Measurements from ENCODE around the gene BLCAP. TPM values are rescaled to one million over a fixed set of nuclear protein-coding genes. Genes with fewer than 3 reads are reported as not detected.
"Not testable (repeated sequence)": the region's sequence is repeated elsewhere in the genome, so short reads cannot be mapped to it uniquely, and the experiment has no call there.

Gene BLCAP
- total RNA-seq, 8 experiments from 2014 or later: 43.1 to 144 (median 89.7) TPM

GRCh38 chr20:37551660-37552059 is 24.0 kb upstream of the BLCAP start:
- 56 to 100% (median 92%) methylated on average over 1 to 2 of the region's 2 CpGs; no CpG with 5 or more reads in 1 of the 10 experiments for WGBS, 10 experiments
- in situ Hi-C loops (cut with MboI; ENCODE audit: low pct_unique_long_range_greater_than_20kb in 2 of 9, low sequenced_read_pairs in 9 of 9, unreplicated experiment in 9 of 9): loop anchor here in 7 of 9 experiments (25.0 kb wide), 3 partner anchors 336 to 661 kb away; no protein-coding TSS in a partner anchor
- not testable (repeated sequence) for H3K4me1 ChIP-seq (replicated peaks in 1 of 2); ATAC-seq (replicated peaks in 6 of 8); H3K27ac ChIP-seq; H3K4me3 ChIP-seq

- H3K27ac ChIP-seq; H3K4me1 ChIP-seq (replicated peaks in 1 of 2); ATAC-seq (replicated peaks in 6 of 8); H3K4me3 ChIP-seq: not testable (repeated sequence)
- in situ Hi-C loops (cut with MboI; ENCODE audit: low pct_unique_long_range_greater_than_20kb in 2 of 9, low sequenced_read_pairs in 9 of 9, unreplicated experiment in 9 of 9): loop anchor here in 7 of 9 experiments (25.0 kb wide), 3 partner anchors 337 to 662 kb away; no protein-coding TSS in a partner anchor
- WGBS, 10 experiments: 11 to 83% (median 41%) methylated on average over 2 to 6 of the region's 16 CpGs; no CpG with 5 or more reads in 4 of the 10 experiments
Measured at GRCh38 chr20:37550101-37550920, 22.6 kb upstream of the BLCAP start.

- Histone ChIP-seq H3K27ac (no peak overlapping the region), H3K4me1 (replicated peaks in 1 of 2) (no peaks in the 10 kb centered on the region), H3K4me3 (no peak overlapping the region)
- in situ Hi-C loops (cut with MboI; ENCODE audit: low pct_unique_long_range_greater_than_20kb in 2 of 9, low sequenced_read_pairs in 9 of 9, unreplicated experiment in 9 of 9): loop anchor here in 5 of 9 experiments (25.0 kb wide), 3 partner anchors 161 to 336 kb away; partner anchors contain the start of gene GHRH (in 3 of the 5)
- no peak for ATAC-seq (replicated peaks in 6 of 8)
Measured at GRCh38 chr20:37547912-37548311, 20.2 kb upstream of the BLCAP start.

- Histone ChIP-seq H3K4me1 (replicated peaks in 1 of 2) (peaks cover 0 to 11% of the 10 kb centered on the region in 2 donors), H3K27ac (no peak overlapping the region), H3K4me3 (no peak overlapping the region)
- no peak for ATAC-seq (replicated peaks in 6 of 8)
- in situ Hi-C loops (cut with MboI; ENCODE audit: low pct_unique_long_range_greater_than_20kb in 2 of 9, low sequenced_read_pairs in 9 of 9, unreplicated experiment in 9 of 9): loop anchor here in 5 of 9 experiments (25.0 kb wide), 3 partner anchors 158 to 333 kb away; partner anchors contain the start of gene GHRH (in 3 of the 5)
- WGBS, 10 experiments: 0 to 100% (median 74%) methylated on average over 1 of the region's 1 CpG; no CpG with 5 or more reads in 4 of the 10 experiments
Measured at GRCh38 chr20:37545516-37545915, 17.8 kb upstream of the BLCAP start.

DNA sequence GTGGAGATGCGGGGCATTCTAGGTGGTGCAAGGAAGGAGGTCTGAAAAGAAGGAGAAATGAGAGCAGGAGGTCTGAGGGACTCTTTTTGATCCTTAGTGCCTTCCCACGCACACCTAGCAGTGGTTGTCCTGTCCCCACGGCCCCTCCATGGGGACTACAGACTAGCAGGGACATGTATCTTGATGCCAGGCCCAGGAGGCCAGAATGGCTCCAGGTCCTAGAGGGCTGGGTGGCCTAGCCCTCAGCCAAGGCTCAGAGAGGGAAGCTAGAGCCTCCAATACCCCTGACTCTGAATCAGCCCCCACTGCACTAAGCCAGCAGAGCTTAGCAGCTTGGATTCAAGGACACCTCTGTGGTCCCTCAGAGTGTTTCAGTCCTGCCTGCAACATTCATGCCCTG is 16.7 kb upstream of the BLCAP start:
- Histone ChIP-seq H3K4me3 (no peak overlapping the region), H3K4me1 (replicated peaks in 1 of 2) (peaks cover 0 to 11% of the 10 kb centered on the region in 2 donors), H3K27ac (no peak overlapping the region)
- no peak for ATAC-seq (replicated peaks in 6 of 8)
- in situ Hi-C loops (cut with MboI; ENCODE audit: low pct_unique_long_range_greater_than_20kb in 2 of 9, low sequenced_read_pairs in 9 of 9, unreplicated experiment in 9 of 9): loop anchor here in 5 of 9 experiments (25.0 kb wide), 3 partner anchors 157 to 332 kb away; partner anchors contain the start of gene GHRH (in 3 of the 5)
- 0 to 90% (median 35%) methylated on average over 1 to 3 of the region's 3 CpGs; no CpG with 5 or more reads in 6 of the 10 experiments for WGBS, 10 experiments

GRCh38 chr20:37543828-37544227 is 16.2 kb upstream of the BLCAP start:
- WGBS, 10 experiments: 0 to 100% (median 30%) methylated on average over 1 to 3 of the region's 3 CpGs; no CpG with 5 or more reads in 3 of the 10 experiments
- peaks cover 0 to 11% of the 10 kb centered on the region in 2 donors for H3K4me1 ChIP-seq (replicated peaks in 1 of 2)
- ATAC-seq (replicated peaks in 6 of 8): peak in 4 of 8 experiments; percentile 19 to 91 (median 74)
- no peak overlapping the region for H3K4me3 ChIP-seq
- in situ Hi-C loops (cut with MboI; ENCODE audit: low pct_unique_long_range_greater_than_20kb in 2 of 9, low sequenced_read_pairs in 9 of 9, unreplicated experiment in 9 of 9): loop anchor here in 5 of 9 experiments (25.0 kb wide), 3 partner anchors 157 to 332 kb away; partner anchors contain the start of gene GHRH (in 3 of the 5)
- no peak overlapping the region for H3K27ac ChIP-seq

DNA sequence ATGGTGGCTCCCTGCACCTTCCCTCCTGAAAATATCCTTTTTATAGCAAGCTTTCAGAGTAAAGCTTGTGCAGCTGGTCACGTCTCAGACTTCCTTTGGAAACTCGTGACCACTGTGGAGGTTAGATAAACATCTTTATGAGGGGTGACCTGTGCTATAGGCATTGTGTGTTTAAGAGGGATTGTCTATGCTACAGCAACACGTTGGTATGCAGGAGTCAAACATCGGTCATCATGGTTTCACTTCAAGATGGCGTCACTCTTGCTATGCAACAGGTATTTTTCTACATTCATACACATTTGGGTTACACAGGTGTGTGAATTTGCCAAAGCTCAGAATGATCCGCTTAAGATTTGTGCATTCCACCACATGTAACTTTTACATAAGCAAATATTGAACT is 14.6 kb upstream of the BLCAP start:
- 40 to 100% (median 58%) methylated on average over 1 to 4 of the region's 6 CpGs; no CpG with 5 or more reads in 2 of the 10 experiments for WGBS, 10 experiments
- no peak overlapping the region for H3K27ac ChIP-seq
- peaks cover 0 to 11% of the 10 kb centered on the region in 2 donors for H3K4me1 ChIP-seq (replicated peaks in 1 of 2)
- H3K4me3 ChIP-seq: no peak overlapping the region
- peak in 1 of 8 experiments; percentile 78 for ATAC-seq (replicated peaks in 6 of 8)
- in situ Hi-C loops (cut with MboI; ENCODE audit: low pct_unique_long_range_greater_than_20kb in 2 of 9, low sequenced_read_pairs in 9 of 9, unreplicated experiment in 9 of 9): loop anchor here in 5 of 9 experiments (25.0 kb wide), 3 partner anchors 155 to 330 kb away; partner anchors contain the start of gene GHRH (in 3 of the 5)

GRCh38 chr20:37541326-37541725 is 13.7 kb upstream of the BLCAP start:
- 50 to 98% (median 90%) methylated on average over 2 to 5 of the region's 5 CpGs; no CpG with 5 or more reads in 3 of the 10 experiments for WGBS, 10 experiments
- peaks cover 0 to 11% of the 10 kb centered on the region in 2 donors for H3K4me1 ChIP-seq (replicated peaks in 1 of 2)
- no peak overlapping the region for H3K4me3 ChIP-seq
- in situ Hi-C loops (cut with MboI; ENCODE audit: low pct_unique_long_range_greater_than_20kb in 2 of 9, low sequenced_read_pairs in 9 of 9, unreplicated experiment in 9 of 9): loop anchor here in 5 of 9 experiments (25.0 kb wide), 3 partner anchors 154 to 329 kb away; partner anchors contain the start of gene GHRH (in 3 of the 5)
- ATAC-seq (replicated peaks in 6 of 8): no peak
- H3K27ac ChIP-seq: no peak overlapping the region

- not testable (repeated sequence) for ATAC-seq (replicated peaks in 6 of 8)
- WGBS, 10 experiments: 0 to 100% (median 73%) methylated on average over 1 of the region's 1 CpG; no CpG with 5 or more reads in 4 of the 10 experiments
- in situ Hi-C loops (cut with MboI; ENCODE audit: low pct_unique_long_range_greater_than_20kb in 2 of 9, low sequenced_read_pairs in 9 of 9, unreplicated experiment in 9 of 9): loop anchor here in 5 of 9 experiments (25.0 kb wide), 3 partner anchors 154 to 329 kb away; partner anchors contain the start of gene GHRH (in 3 of the 5)
Measured at GRCh38 chr20:37540838-37541237, 13.2 kb upstream of the BLCAP start.

DNA sequence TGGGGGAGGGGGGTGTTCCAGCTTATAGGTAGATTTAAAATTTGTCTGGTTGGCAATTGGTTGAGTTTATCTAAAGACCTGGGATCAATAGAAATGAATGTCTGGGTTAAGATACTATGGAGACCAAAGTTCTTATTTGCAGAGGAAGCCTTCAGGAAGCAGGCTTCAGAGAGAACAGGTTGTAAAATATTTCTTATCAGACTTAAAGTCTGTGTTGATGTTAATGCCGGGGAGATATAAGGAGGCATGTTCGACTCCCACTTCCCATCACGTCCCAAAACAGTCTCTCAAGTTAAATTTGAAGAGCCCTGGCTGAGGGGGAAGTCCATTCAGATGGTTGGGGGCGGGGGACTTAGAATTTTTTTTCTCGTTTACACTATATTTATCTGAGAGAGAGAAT is 12.3 kb upstream of the BLCAP start:
- H3K27ac ChIP-seq: no peak overlapping the region
- in situ Hi-C loops (cut with MboI; ENCODE audit: low pct_unique_long_range_greater_than_20kb in 2 of 9, low sequenced_read_pairs in 9 of 9, unreplicated experiment in 9 of 9): loop anchor here in 5 of 9 experiments (25.0 kb wide), 3 partner anchors 153 to 328 kb away; partner anchors contain the start of gene GHRH (in 3 of the 5)
- no peak for ATAC-seq (replicated peaks in 6 of 8)
- H3K4me1 ChIP-seq (replicated peaks in 1 of 2): peaks cover 0 to 11% of the 10 kb centered on the region in 2 donors
- no peak overlapping the region for H3K4me3 ChIP-seq
- 23 to 90% (median 75%) methylated on average over 1 to 5 of the region's 5 CpGs; no CpG with 5 or more reads in 1 of the 10 experiments for WGBS, 10 experiments

More at GRCh38 chr20:37540838-37541237, 13.2 kb upstream of the BLCAP start:
- peaks cover 0 to 11% of the 10 kb centered on the region in 2 donors for H3K4me1 ChIP-seq (replicated peaks in 1 of 2)
- not testable (repeated sequence) for H3K4me3 ChIP-seq, H3K27ac ChIP-seq

DNA sequence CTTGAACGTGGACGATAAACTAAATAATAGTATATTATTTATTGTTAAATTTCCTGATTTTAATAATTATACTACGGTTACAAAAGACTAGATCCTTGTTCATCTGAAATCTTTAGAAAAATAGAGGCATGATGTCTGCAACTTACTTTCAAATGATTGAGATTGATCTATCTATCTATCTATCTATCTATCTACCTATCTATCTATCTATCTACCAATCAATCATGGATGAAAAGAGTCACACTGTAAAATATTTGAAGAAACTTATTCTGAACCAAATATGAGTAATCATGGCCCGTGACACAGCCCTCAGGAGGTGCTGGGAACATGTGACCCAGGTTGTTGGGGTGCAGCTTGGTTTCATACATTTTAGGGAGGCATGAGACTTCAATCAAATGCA is 11.7 kb upstream of the BLCAP start:
- Histone ChIP-seq H3K27ac (no peak overlapping the region), H3K4me3 (no peak overlapping the region), H3K4me1 (replicated peaks in 1 of 2) (peaks cover 4 to 11% of the 10 kb centered on the region in 2 donors)
- 44 to 100% (median 90%) methylated on average over 1 to 4 of the region's 4 CpGs for WGBS, 10 experiments
- no peak for ATAC-seq (replicated peaks in 6 of 8)
- in situ Hi-C loops (cut with MboI; ENCODE audit: low pct_unique_long_range_greater_than_20kb in 2 of 9, low sequenced_read_pairs in 9 of 9, unreplicated experiment in 9 of 9): loop anchor here (5.0 to 25.0 kb wide), 8 partner anchors 152 to 345 kb away; partner anchors contain the start of genes GHRH (in 3 of the 9) and MANBAL (in 1 of the 9)

GRCh38 chr20:37538003-37538402 is 10.3 kb upstream of the BLCAP start:
- no peak overlapping the region for H3K27ac ChIP-seq
- in situ Hi-C loops (cut with MboI; ENCODE audit: low pct_unique_long_range_greater_than_20kb in 2 of 9, low sequenced_read_pairs in 9 of 9, unreplicated experiment in 9 of 9): loop anchor here (5.0 to 25.0 kb wide), 8 partner anchors 151 to 343 kb away; partner anchors contain the start of genes GHRH (in 3 of the 9) and MANBAL (in 1 of the 9)
- H3K4me1 ChIP-seq (replicated peaks in 1 of 2): peaks cover 4 to 13% of the 10 kb centered on the region in 2 donors
- no peak overlapping the region for H3K4me3 ChIP-seq
- ATAC-seq (replicated peaks in 6 of 8): no peak
- 6 to 91% (median 61%) methylated on average over 1 to 4 of the region's 5 CpGs; no CpG with 5 or more reads in 4 of the 10 experiments for WGBS, 10 experiments

Measured in motor neuron (in vitro differentiated cells).